ENCODE measurements around the gene ATOH8. TPM values are rescaled to one million over a fixed set of nuclear protein-coding genes. Genes with fewer than 3 reads are reported as not detected.

ATOH8 gene, protein sequence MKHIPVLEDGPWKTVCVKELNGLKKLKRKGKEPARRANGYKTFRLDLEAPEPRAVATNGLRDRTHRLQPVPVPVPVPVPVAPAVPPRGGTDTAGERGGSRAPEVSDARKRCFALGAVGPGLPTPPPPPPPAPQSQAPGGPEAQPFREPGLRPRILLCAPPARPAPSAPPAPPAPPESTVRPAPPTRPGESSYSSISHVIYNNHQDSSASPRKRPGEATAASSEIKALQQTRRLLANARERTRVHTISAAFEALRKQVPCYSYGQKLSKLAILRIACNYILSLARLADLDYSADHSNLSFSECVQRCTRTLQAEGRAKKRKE
- 4.7 and 15.4 TPM in 2 replicates for total RNA-seq

DNA sequence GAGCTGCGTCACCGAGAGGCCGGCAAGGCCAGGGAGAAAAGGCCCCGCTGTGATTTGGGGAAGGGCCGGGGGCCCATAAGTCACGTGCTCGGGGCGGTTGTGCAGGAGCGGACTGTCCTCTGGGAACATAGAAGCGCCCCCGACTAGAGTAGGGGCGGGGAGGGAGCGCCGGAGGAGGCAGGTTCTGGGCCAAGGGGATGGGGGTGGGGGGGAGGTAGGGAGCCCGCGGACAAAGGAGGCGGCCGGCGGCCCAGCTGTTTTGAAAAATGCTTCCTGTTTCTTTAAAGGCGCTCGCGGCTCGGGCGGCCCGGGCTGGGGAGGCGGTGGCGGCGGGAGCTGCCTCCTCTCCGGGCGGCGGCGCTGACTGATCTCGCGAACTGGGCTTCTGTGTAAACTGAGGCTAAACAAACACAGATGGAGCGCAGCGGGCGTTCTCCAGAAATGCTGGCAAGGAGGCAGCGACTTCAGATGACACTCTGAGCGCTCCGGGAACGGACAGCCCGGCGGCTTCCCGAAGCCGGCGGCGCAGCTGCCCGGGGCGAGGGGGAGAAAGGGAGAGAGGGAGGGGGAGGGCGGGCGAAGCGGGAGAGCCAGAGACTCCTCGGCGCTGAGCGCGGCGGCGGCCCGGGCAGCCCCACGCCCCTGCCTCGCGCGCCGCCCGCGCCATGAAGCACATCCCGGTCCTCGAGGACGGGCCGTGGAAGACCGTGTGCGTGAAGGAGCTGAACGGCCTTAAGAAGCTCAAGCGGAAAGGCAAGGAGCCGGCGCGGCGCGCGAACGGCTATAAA, at the start of gene ATOH8:
Gene ATOH8 (plus strand): TSS at position 467 of the 788 bp plus-strand sequence. CDS start 199 bp downstream, at position 666.

Other genes with a start within 250 kb of the ATOH8 start
- gene MAT2A, start 214.8 kb upstream of the ATOH8 start, total RNA-seq = 111 and 170 TPM in 2 replicates
- gene GGCX, start 192.5 kb upstream of the ATOH8 start, total RNA-seq = 75.5 and 87.9 TPM in 2 replicates
- 0.23 and 0.59 TPM in 2 replicates for gene VAMP8, start 176.4 kb upstream of the ATOH8 start, total RNA-seq
- gene VAMP5, start 169.6 kb upstream of the ATOH8 start, total RNA-seq = 6.2 and 16.6 TPM in 2 replicates
- 115 and 212 TPM in 2 replicates for gene RNF181, start 158.2 kb upstream of the ATOH8 start, total RNA-seq
- gene TMEM150A, start 151.3 kb upstream of the ATOH8 start, total RNA-seq = 10.1 and 11.7 TPM in 2 replicates
- gene C2orf68, start 141.9 kb upstream of the ATOH8 start, total RNA-seq = 11.1 and 12.8 TPM in 2 replicates
- gene USP39, start 137.8 kb upstream of the ATOH8 start, total RNA-seq = 27.6 and 37.9 TPM in 2 replicates
- gene SFTPB, start 85.8 kb upstream of the ATOH8 start, total RNA-seq = not detected in 2 replicates
- not detected in 2 replicates for gene GNLY, start 59.6 kb upstream of the ATOH8 start, total RNA-seq
- gene ST3GAL5, start 135.0 kb downstream of the ATOH8 start, total RNA-seq = 12.8 and 14.9 TPM in 2 replicates

All from smooth muscle cell of the umbilical artery (primary cell).